Vagina (tissue), 2 donors: ENCODE results near the gene C1R.

Experiments
- CTCF ChIP-seq, 3 experiments: fragments of 450-650 bp in 2 of 3; fragments of 200-600 bp in 1 of 3; sonication (generic) in 1 of 3; IDR thresholded peaks; one replicate each; pipeline ENCODE4 v1.5.1; 2017 to 2019; ENCODE audit warnings: antibody characterized with exemption in 3 of 3, mild to moderate bottlenecking in 2 of 3, moderate library complexity in 2 of 3
- POLR2A ChIP-seq, 2 donors: fragments of 450-650 bp; IDR thresholded peaks; one replicate each; pipeline ENCODE4 v1.6.1; 2017; ENCODE audit warnings: antibody characterized with exemption in 2 of 2, mild to moderate bottlenecking in 2 of 2, moderate library complexity in 2 of 2

- no peak for TF ChIP-seq POLR2A (IDR thresholded peaks at IDR 0.05)
- no peak for TF ChIP-seq CTCF (IDR thresholded peaks at IDR 0.05)
Measured at GRCh38 chr12:7045913-7046312, 46.3 kb downstream of the C1R start.
